Jurkat, Clone E6-1 (cell line): ENCODE data around the gene VDAC1.
"Not testable (repeated sequence)": the region's sequence is repeated elsewhere in the genome, so short reads cannot be mapped to it uniquely, and the experiment has no call there.

Source experiments
- DNase-seq: peaks from one replicate; pipeline ENCODE4 v3.0.0-alpha.2; 2011; ENCODE audit warnings: low read depth, low spot score
- H3K4me3 ChIP-seq: 2 replicates; pipeline ENCODE4 v1.5.1; 2011; ENCODE audit warnings: mild to moderate bottlenecking, low read length, control low read depth, moderate library complexity

VDAC1 gene

DNA sequence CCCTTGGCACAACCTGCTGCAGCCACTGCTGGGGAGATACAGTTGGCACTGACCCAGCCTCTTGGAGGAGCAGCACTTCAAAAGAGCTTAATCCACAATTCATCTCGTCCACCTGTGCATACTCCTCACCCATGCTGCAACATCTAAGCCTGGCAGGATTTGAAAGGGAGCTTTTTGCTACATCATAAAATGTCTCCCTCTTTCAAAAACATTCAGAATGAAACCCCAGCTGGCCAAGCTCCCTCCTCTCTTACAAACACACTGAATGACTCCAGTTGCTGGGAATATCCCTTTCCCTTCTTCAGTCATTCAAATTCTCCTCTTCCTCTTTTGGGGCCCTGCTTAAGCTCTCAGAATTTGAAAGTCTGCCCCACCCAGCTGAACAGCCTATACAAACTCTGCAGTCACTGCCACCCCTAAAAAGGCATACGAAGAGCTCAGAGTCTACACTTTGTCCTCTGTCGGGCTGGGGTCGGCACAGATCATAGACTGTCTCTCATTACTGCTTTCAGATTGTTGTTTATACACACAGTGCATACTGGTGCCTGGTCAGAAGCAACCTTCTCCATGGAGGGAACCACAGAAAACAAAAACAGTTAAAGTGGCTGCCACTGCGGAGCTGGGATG, 27.5 kb downstream of the VDAC1 start:
- DNase-seq = no peak
- no peak overlapping the region for H3K4me3 ChIP-seq

- DNase-seq, H3K4me3 ChIP-seq: not testable (repeated sequence)
Observed at GRCh38 chr5:133975546-133975945, 29.2 kb downstream of the VDAC1 start.

DNA sequence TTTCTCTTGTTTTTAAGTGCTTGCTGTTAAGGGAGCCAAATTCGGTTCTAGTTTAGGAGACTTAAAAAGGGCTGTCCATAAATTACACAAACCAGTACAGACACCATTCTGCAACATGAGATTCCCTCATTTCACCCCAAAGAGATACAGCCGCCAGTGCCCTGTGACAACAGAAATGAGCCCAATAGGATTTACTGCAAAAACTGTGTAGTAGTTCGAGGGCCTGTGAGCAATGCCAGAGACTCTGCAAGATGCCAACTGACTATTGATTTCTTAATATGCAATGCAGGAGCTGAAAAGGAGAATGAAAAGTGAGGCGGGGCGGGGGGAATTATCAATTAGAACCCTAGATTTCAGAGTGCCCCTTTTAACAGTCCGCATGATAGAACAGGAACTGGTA, 30.6 kb downstream of the VDAC1 start:
- H3K4me3 ChIP-seq = no peak overlapping the region
- DNase-seq = no peak

DNA sequence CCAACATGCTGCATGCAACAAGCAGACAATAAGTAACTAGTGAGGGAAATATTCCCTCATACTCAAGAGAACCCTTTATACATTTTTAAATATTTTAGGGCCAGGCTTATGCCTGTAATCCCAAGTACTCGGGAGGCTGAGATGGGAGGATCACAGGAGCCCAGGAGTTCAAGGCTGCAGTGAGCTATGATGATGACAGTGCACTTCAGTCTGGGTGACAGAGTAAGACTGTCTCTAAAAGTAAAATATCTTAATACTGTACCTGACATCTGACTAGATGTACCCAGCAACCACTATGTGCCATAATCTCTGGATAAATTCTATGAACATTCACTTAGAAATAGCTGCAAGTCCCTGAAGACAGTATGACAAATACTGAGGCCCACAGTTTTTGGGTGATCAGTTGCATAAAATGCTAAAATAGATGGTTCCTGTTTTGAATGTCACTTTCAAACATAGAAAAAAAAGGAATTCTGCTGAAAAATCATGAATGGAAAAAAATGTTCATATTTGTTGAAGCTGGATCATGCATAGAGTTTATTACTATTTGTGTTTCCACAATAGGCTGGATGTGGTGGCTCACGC, 34.4 kb downstream of the VDAC1 start:
- DNase-seq = no peak
- H3K4me3 ChIP-seq = no peak overlapping the region

GRCh38 chr5:133969654-133970324, 35.0 kb downstream of the VDAC1 start:
- DNase-seq = no peak
- H3K4me3 ChIP-seq = no peak overlapping the region

DNA sequence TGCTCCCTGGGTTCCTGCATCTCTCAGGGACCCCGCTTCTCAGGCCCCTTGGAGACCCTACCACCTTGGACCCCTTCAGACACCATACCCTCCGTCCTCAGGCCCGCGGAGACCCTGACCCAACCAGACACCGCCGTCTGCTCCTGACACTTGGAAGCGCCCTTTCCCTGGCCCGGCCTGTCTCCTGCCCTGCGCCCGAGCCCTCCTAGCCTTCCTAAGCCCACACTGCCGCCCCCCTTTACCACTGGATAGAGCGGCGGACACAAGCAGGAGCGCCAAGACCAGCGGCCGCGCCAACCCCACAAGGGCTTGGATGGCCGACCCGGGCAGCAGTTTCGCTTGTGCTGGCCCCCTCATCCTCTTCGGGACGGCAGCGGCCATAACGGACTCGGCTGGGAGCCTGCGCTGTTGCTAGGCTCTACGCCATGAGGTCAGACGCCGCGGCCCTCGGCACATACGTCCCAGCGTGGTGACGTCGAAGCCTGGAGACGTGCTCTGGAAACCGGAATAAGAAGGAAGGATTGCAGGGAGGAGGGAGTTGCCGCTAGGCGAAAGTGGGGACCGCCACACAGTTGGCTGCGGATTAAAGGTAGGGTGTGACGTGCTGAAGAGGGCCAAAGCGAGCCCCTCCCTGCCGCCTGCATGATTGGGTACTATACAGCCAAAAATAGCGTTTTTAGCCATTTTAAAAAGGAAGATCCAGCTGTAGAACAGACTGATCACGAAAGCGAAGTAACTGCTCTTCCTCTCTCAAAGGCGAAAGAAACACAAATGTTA, 36.4 kb downstream of the VDAC1 start, which contains the start of gene C5orf15:
TSS of gene C5orf15 (minus strand) at position 422 of the 777 bp plus-strand sequence. CDS start at position 381, 41 bp downstream.
- peak within 1 kb of the TSS; percentile 96 for H3K4me3 ChIP-seq
- peak; percentile 95 for DNase-seq

- DNase-seq = no peak
- H3K4me3 ChIP-seq = peak overlapping the region; percentile 96
Observed at GRCh38 chr5:133967698-133968203, 37.0 kb downstream of the VDAC1 start.

DNA sequence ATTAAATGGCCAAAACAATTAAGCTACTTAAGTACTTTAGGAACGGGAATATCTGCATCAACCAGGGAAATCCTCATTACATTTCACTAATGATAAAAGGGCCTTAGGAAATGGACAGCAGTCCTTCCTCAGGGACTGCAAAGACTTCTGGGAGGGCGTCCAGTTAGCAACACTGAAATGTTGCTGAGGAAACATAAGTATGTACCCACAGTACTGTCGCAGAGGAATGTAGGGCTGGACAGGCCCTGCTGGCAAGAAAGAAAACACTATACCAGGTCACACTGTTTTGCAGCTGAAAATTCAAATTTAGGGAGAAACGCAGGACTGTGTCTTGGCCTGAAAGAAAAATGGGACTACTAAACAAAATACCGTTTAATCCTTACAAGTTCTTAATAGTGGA, 37.7 kb downstream of the VDAC1 start:
- DNase-seq = no peak
- peak overlapping the region; percentile 96 for H3K4me3 ChIP-seq

DNA sequence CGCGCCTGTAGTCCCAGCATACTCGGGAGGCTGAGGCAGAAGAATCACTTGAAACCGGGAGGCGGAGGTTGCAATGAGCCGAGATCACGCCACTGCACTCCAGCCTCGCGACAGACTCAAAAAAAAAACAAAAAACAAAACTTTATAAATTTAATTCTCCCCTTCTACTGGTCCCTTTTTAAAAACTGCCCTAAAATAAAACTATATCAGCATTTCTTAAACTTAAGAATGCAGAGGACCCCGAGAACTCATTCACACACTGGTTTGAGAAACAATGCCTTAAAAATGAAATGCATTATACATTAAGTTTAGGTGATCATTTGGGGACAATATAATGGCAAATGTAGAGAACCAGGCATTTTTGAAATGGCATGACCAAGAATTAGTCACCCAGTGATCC, 38.7 kb downstream of the VDAC1 start:
- H3K4me3 ChIP-seq = no peak overlapping the region
- no peak for DNase-seq

DNA sequence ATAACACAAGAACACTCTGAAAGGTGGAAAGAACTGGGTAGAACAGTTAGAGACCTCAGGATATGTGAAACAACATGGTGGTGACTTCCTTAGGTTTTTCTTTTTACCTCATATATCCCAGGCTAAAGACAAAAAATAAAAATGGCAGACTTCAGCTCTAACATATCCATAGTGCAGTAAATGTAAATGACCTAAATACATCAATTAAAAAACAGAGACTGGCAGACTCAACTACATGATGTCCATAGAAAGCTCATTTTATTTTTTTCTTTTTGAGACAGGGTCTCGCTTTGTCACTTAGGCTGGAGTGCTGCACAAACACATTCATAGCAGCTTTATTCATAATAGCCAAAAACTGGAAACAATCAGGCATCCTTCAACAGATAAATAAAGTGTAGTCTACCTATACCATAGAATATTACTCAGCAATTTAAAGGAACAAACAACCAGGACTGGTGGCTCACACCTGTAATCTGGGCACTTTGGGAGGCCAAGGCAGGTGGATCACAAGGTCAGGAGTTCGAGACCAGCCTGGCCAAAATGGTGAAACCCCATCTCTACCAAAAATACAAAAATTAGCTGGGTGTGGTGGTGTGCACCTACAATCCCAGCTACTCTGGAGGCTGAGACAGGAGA, 41.2 kb downstream of the VDAC1 start:
- no peak overlapping the region for H3K4me3 ChIP-seq
- DNase-seq = no peak

DNA sequence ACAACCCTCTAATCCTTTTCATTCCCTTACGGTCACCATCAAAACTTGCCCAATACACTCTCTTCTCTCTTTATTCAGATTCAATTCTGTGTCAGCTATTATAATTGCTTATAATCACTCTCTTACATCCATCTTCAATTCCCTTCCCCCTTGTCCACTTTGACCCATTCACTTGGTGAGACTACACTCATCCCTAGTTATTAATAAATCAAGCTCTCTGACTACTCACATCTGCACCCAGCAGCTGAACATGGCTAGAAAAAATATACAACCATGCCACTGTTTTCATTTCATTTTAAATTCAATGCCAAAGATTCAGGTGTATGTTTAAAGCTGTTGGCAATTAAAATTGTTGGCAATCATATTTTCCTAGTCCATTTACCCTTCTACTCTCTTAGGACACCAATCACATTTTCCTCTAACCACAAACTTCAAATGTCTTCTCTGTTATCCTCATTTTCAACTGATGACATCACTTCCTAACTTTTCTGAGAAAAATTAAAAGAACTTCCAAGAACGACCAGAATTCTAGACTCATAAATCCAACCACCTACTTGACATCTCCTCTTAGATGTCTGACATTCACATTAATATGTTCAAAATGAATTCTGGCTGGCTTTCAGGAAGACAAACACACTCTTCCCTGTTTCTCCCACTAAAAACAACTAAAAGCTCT, 41.8 kb downstream of the VDAC1 start:
- no peak for DNase-seq
- no peak overlapping the region for H3K4me3 ChIP-seq

- no peak for DNase-seq
Observed at GRCh38 chr5:133962131-133962530, 42.6 kb downstream of the VDAC1 start.

DNA sequence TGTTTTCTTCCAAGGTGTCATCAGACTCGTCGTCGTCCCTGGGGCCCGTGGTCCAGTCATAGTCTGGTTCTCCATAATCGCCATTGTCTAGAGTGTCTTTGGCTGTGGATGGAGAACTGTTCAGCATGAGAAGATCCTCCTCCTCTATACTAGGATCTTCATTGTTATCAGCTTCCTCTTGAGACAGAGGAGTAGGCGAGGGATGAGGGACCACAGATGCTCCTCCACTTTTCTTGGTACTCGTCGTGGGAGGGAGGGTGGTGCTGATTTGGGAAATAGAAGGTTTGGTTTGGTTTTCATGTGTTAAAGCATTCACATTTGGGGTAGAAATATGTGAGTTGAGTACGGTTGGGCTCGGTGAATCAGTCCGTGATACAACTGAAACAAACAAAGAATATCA, 45.1 kb downstream of the VDAC1 start:
- H3K4me3 ChIP-seq = no peak overlapping the region
- DNase-seq = no peak

More at GRCh38 chr5:133962131-133962530, 42.6 kb downstream of the VDAC1 start:
- no peak overlapping the region for H3K4me3 ChIP-seq

DNA sequence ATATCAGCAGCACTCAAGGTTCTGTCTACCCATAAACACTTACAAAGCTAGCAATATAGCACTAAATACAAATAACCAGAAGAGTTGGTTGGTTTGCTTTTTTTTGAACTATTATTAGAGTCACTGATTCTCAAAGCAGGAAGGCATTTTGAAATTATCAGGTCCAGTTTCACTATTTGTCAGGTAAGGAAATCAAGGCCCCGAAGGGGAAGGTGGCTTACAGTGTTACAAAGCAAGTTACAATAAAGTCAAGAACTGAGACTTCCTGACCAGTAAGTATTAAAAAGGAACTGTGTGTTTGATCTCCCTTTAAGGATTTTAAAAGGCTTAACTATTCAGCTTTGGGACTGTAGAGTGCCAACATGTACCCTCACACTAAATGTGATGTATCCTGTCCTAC, 47.2 kb downstream of the VDAC1 start:
- DNase-seq = no peak
- no peak overlapping the region for H3K4me3 ChIP-seq

- no peak overlapping the region for H3K4me3 ChIP-seq
- no peak for DNase-seq
Observed at GRCh38 chr5:133957080-133957479, 47.7 kb downstream of the VDAC1 start.

DNA sequence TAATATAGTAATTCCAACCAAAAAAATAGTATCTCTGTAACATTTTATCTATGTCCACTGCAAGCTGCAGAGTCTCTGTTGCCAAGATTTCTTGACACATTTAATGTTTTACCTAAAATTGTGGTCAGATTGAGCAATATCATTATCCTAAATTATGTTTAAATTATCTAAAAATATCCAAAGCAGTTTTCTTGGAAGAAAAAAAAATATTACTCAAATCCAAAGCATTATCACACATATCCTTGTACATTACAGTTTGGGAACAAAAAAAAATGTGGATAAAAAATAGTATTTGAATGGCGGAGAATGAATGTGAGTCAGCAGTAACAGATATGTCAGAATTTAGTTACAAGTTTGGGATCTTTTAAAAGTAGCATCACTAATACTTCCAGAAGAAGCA, 48.6 kb downstream of the VDAC1 start:
- not testable (repeated sequence) for H3K4me3 ChIP-seq

DNA sequence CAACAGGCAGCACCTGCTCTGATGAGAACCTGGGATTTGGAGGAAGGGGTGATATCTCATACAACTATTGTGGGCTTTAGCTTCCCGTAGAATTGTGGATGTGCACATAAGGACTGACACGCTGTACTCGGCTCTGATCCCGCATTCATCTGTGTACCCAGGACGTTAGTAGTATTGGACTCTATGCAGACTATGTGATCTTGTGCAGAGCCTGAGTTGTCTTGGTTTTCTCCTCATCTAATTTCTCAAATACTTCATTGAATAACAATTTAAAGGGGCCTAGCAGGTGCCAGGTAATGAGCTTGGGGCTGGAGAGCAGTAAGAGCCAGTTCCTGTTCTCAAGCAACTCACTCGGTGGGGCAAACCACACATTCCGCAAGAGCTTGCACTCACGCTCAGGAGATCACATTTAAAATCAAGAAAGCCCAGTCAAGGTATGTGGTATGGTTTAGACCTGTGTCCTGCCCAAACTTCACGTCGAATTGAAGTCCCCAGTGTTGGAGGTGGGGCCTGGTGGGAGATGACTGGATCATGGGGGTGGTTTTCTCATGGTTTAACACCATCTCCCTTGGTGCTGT, 51.1 kb downstream of the VDAC1 start:
- no peak for DNase-seq
- H3K4me3 ChIP-seq = no peak overlapping the region

More for the DNA sequence above, 48.6 kb downstream of the VDAC1 start:
- DNase-seq = not testable (repeated sequence)
